Posterior vena cava (tissue), 2 donors: ENCODE data around the gene PDCD7. TPM values are rescaled to one million over a fixed set of nuclear protein-coding genes. Genes with fewer than 3 reads are reported as not detected.
"Not testable (repeated sequence)": the region's sequence is repeated elsewhere in the genome, so short reads cannot be mapped to it uniquely, and the experiment has no call there.

Experiments used
- DNase-seq: peaks from one replicate; pipeline ENCODE4 v3.0.0-alpha.2; 2020; ENCODE audit warnings: low spot score
- intact Hi-C, 2 donors: fragments of 100-400 bp; cut with DNase I; formaldehyde crosslinking; loops; one replicate each; pipeline versions ENCODE4 v1.14.1 to v1.14.2; 2022 to 2023
- total RNA-seq, 2 donors: library from RNA; stranded (reverse); fragmentation: NEBNext Ultra II Directional; extraction: Animal tissue kit (Norgen Biotek cat#: 25700); gene quantifications; one replicate each; pipeline ENCODE4 v1.2.1, GENCODE V29; 2021
- donor health status: DM: yes; HTN: yes; CAD: no.
- donor health status: DM: yes; HTN: yes; CAD: no.

Gene PDCD7
- total RNA-seq, 2 donors from 2014 or later = 17.6 to 19.6 TPM

DNA sequence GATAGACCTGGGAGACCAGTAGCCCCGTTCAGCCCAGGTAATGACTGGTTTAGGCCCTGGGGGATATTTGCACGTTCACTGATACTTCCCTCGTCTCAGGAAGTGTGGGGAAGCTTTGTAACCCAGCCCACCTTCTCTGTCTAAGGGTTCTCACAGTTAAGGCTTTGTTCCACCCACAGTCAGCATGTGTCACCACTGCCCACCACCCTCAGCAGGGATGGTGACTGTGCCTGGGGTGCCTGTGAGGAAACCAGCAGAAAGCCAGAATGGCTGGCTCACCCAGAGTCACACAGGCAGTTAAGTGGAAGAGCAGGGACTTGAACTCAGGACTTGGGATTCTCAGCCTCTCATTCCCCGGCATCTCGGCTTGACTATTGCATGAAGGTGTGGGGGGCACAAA lies 51.9 kb downstream of the PDCD7 start:
- intact Hi-C loops = loop anchor here in 1 of 2 donors (10.0 kb wide), 1 partner anchor 47 kb away; no protein-coding TSS in a partner anchor
- DNase-seq = no peak

DNA sequence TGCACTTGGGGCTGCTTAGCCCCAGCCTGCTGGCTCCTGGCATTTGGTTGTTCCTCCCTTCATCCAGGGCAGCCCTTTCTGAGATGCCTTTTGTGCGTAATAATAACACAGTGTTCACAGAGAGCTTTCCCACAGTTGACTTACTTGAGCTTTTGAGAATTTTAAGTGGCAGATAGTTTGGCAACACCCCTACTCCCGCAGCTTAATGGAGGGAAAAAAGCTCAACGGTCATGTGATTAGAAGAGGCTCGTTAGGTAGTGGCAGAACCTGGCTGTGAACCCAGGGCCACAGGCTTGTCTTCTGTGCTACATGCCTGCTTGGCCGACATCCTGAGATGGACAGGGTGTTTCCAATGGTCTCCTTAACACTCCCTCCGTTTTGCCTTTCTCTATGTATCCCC lies 52.3 kb downstream of the PDCD7 start:
- intact Hi-C loops = loop anchor here in 1 of 2 donors (10.0 kb wide), 1 partner anchor 46 kb away; no protein-coding TSS in a partner anchor
- DNase-seq = no peak

DNA sequence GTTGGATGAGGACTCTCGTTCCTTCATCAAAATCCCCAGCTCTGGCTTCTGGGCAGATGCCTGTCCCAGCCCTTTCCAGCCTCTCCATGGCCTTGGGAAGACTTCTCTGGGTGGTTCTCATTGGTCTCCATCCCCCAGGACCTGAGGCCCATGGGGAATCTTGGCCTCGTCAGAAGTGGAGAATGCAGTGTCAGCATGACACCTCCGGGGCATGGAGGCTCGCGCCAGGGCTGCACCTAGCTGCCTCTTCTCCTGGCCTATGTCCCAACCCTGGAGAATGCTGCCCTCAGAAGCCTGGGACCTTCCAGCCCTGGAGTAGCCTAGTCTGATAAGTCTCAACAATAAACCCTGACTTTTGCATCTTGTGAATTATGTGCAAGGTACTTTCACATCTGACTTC lies 54.0 kb downstream of the PDCD7 start:
- no peak for DNase-seq
- intact Hi-C loops = no loop called here

DNA sequence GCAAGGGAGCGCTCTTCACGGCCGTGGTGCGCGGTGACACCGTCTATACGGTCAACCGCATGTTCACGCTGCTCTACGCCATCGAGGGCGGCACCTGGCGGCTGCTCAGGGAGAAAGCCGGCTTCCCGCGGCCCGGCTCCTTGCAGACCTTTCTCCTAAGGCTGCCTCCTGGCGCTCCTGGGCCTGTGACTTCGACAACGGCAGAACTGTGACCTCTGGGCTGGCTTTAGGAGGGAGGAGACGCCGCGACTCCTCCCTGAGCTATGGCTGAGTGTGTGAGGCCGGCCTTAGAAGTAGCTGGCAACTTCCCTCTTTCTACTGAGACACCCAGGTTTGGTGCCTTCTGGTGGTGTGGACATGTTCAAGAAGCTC lies 55.6 kb downstream of the PDCD7 start:
- intact Hi-C loops = no loop called here

GRCh38 chr15:65077291-65077980 lies 56.2 kb downstream of the PDCD7 start:
- DNase-seq = no peak
- intact Hi-C loops = no loop called here

More for the DNA sequence above, 55.6 kb downstream of the PDCD7 start:
- DNase-seq = peak; percentile 87

DNA sequence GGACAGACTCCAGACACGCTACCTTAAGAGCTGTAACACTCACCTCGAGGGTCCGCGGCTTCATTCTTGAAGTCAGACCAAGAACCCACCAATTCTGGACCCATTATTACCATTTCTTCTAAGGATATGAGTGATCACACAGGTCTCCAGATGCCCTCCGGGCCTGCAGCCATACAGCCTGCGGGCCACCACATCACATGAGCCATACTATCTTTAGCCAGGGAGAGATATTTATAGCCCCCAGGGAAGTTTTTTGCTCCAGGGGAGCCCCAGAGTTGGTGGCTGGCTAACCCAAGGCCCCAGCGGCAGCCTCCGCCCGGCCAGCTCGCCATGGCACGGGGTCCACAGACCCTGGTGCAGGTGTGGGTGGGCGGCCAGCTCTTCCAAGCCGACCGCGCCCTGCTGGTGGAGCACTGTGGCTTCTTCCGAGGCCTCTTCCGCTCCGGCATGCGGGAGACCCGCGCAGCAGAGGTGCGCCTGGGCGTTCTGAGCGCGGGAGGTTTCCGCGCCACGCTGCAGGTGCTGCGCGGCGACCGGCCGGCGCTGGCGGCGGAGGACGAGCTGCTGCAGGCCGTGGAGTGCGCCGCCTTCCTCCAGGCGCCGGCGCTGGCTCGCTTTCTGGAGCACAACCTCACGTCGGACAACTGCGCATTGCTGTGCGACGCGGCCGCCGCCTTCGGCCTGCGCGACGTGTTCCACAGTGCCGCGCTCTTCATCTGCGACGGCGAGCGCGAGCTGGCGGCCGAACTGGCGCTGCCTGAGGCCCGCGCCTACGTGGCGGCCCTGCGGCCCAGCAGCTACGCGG lies 56.9 kb downstream of the PDCD7 start, which contains the start of gene KBTBD13:
TSS of gene KBTBD13 (plus strand) at position 261 of the 805 bp plus-strand sequence. CDS start at position 331, 70 bp downstream.
- DNase-seq = no peak
- intact Hi-C loops = no loop called here

- intact Hi-C loops, DNase-seq: not testable (repeated sequence)
Observed at GRCh38 chr15:65075607-65076395, 57.8 kb downstream of the PDCD7 start.

GRCh38 chr15:65074946-65075345 lies 58.7 kb downstream of the PDCD7 start:
- intact Hi-C loops, DNase-seq: not testable (repeated sequence)

DNA sequence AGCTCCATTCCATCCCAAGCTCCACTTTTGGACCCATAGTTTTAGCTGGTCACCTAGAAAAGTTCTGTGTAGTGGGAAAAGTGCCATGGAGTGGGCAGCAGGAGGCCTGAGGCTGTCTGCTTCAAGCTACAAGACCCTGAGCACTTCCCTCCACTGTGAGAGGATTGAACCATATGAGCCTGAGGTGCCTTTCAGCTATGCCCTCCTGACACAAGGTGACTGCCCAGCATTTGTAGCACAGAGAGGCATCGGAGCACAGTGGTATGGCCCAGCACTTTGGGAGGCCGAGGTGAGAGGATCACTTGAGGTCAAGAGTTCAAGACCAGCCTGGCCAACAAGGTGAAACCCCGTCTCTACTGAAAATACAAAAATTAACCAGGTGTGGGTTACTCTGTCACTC lies 61.0 kb downstream of the PDCD7 start:
- DNase-seq = no peak
- intact Hi-C loops = no loop called here

DNA sequence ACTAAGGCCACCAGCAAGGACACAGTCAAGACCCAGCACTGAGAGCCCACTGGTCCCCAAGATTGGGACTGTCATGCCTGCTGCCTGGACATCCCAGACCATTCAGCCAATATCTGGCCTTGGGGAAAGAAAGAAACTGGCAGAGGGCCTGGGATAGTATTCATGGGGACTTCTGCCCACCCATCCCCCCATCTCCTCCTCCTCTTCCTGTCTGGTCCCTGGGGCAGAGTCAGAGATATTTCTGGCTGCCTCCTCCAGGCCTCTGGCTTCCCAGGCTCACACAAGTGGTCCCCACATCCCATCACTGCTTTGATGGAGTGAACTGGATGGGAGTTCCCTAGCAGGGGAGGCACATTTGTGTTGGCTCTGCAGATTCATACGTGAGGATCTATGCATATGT lies 61.6 kb downstream of the PDCD7 start:
- intact Hi-C loops = no loop called here
- DNase-seq = no peak

GRCh38 chr15:65071381-65071811 lies 62.2 kb downstream of the PDCD7 start:
- intact Hi-C loops = no loop called here
- DNase-seq = no peak

DNA sequence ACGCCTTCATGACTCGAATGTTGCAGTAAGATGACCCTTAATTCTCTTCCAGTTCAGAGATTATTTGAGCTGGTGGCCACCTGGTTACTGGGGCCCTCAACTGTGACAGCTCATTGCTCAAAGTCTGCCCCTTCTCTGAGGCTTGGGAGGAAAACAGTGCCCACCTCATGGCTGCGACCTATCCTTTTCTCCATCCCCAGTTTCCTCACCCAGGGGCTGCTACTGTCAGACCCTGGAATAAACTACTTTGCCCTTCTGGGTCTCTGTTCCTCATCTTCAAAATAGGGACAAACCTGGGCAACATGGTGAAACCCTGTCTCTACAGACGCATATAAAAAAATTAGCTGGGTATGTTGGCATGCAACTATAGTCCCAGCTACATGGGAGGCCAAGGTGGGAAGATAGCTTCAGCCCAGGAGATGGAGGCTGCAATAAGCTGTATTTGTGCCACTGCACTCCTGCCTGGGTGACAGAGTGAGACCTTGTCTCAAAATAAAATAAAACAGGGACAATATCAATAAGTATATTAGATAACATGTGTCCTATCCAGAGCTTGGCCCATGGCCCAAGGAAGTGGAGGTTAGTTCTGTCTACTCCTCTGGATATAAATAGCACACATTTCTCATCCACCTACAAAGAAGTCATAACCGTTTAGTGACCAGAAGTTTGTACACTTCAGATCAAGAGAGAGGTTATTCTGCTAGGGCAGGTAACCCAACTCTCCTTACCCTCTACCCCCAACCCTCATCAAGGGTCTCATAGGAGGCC lies 63.6 kb downstream of the PDCD7 start:
- intact Hi-C loops = no loop called here

GRCh38 chr15:65069179-65069578 lies 64.4 kb downstream of the PDCD7 start:
- intact Hi-C loops = no loop called here
- DNase-seq = no peak

More for the DNA sequence above, 63.6 kb downstream of the PDCD7 start:
- DNase-seq = no peak

DNA sequence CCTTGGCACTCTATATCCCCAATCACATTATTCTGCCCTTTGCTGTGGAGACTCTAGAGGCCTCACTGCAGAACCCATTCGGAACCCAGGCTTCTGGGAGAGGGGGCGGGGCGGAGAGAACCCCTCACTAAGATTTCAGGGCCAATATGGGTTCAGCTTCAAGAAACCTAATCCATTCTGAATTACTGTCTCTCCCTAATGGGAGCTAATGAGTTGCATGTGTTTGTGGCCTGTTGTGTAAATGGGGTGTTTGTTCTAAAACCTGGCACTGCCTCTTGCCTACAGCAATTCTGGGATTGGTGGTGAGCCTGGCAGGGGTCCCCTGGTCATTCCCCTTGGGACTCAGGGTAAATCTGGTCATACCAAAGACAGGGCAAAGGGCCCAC lies 65.2 kb downstream of the PDCD7 start:
- DNase-seq = no peak
- intact Hi-C loops = no loop called here

DNA sequence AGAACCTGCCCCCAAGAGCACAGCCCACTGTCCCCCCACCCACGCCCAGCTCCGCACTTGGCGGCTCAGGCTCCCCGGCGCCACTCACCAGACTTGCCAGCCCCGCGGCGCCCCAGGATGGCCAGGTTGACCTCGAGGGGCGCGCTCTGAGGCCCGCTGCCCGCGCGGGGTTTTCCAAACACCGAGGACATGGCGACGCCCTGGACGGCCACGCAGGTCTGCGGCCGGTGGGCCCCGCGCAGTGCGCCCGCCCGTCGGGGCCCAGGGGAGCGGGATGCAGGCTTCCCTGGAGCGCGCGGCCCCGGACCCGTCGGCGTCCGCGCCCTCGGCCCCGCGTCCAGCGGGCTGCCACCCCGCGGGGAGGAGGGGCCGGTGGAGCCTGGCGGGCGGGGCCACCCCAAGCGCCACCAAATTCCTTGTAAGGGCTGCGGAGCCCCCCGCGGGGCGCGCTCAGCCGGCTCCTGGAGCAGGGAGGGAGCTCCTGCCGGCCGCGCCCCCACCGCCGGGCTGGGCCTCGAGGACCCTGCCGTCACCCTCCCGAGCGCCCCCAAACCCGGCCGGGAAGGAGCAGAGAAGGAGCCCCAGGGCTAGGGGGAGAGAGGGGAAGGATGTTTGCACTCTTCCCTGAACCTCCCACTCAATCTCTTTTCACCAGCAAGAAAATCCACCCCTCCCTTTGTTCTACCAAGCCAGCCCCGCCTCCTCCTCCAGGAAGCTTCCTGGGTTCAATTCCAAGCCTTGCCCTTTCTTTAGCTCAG lies 65.8 kb downstream of the PDCD7 start, which contains the start of gene RASL12:
TSS of gene RASL12 (minus strand) at position 347 of the 758 bp plus-strand sequence. CDS start at position 191, 156 bp downstream.
- DNase-seq = no peak
- intact Hi-C loops = no loop called here
